ENCODE measurements around the gene C4orf50. TPM values are rescaled to one million over a fixed set of nuclear protein-coding genes. Genes with fewer than 3 reads are reported as not detected.

Gene C4orf50
- total RNA-seq, 1 donor from 2014 or later: not detected

- no peak for DNase-seq (ENCODE audit: low read depth)
Observed at GRCh38 chr4:5943561-5943960, 74.7 kb downstream of the C4orf50 start.

- no peak for DNase-seq (ENCODE audit: low read depth)
Observed at GRCh38 chr4:5942947-5943346, 75.3 kb downstream of the C4orf50 start.

- no peak for DNase-seq (ENCODE audit: low read depth)
Observed at GRCh38 chr4:5941601-5942000, 76.6 kb downstream of the C4orf50 start.

GRCh38 chr4:5940470-5941203, 77.6 kb downstream of the C4orf50 start:
- peak; percentile 0 for DNase-seq (ENCODE audit: low read depth)

- DNase-seq (ENCODE audit: low read depth): no peak
Observed at GRCh38 chr4:5933996-5934831, 84.0 kb downstream of the C4orf50 start.

GRCh38 chr4:5933116-5933515, 85.1 kb downstream of the C4orf50 start:
- DNase-seq (ENCODE audit: low read depth): no peak

- no peak for DNase-seq (ENCODE audit: low read depth)
Observed at GRCh38 chr4:5932035-5932568, 86.1 kb downstream of the C4orf50 start.

GRCh38 chr4:5931526-5931925, 86.7 kb downstream of the C4orf50 start:
- DNase-seq (ENCODE audit: low read depth): no peak

GRCh38 chr4:5930876-5931275, 87.4 kb downstream of the C4orf50 start:
- no peak for DNase-seq (ENCODE audit: low read depth)

- no peak for DNase-seq (ENCODE audit: low read depth)
Observed at GRCh38 chr4:5930456-5930855, 87.8 kb downstream of the C4orf50 start.

- no peak for DNase-seq (ENCODE audit: low read depth)
Observed at GRCh38 chr4:5928844-5929420, 89.3 kb downstream of the C4orf50 start.

- DNase-seq (ENCODE audit: low read depth): no peak
Observed at GRCh38 chr4:5928274-5928673, 90.0 kb downstream of the C4orf50 start.

GRCh38 chr4:5927747-5928146, 90.5 kb downstream of the C4orf50 start:
- DNase-seq (ENCODE audit: low read depth): no peak

GRCh38 chr4:5927116-5927515, 91.1 kb downstream of the C4orf50 start:
- no peak for DNase-seq (ENCODE audit: low read depth)

- DNase-seq (ENCODE audit: low read depth): no peak
Observed at GRCh38 chr4:5926598-5926997, 91.6 kb downstream of the C4orf50 start.

- no peak for DNase-seq (ENCODE audit: low read depth)
Observed at GRCh38 chr4:5925419-5926200, 92.6 kb downstream of the C4orf50 start.

- DNase-seq (ENCODE audit: low read depth): no peak
Observed at GRCh38 chr4:5924461-5925125, 93.6 kb downstream of the C4orf50 start.

- DNase-seq (ENCODE audit: low read depth): no peak
Observed at GRCh38 chr4:5923376-5923775, 94.9 kb downstream of the C4orf50 start.

GRCh38 chr4:5922556-5922955, 95.7 kb downstream of the C4orf50 start:
- no peak for DNase-seq (ENCODE audit: low read depth)

- DNase-seq (ENCODE audit: low read depth): no peak
Observed at GRCh38 chr4:5921981-5922380, 96.2 kb downstream of the C4orf50 start.
